OCI-LY7 (cell line): Measurements from ENCODE around the gene HELZ. TPM values are rescaled to one million over a fixed set of nuclear protein-coding genes. Genes with fewer than 3 reads are reported as not detected.

ENCODE experiments used
- BruUV-seq: library from RNA; stranded (reverse); fragments of 400-500 nt; replicated peaks from 2 replicates; lab custom pipeline; 2021; lab: Mats Ljungman, UMichigan
- CTCF ChIA-PET: fragments of 300-600 bp; sonication (Branson Sonifier 250); formaldehyde crosslinking; loops from one replicate; lab custom pipeline; 2022; ENCODE audit warnings: antibody characterized with exemption; ENCODE audit not compliant: unreplicated experiment; lab: Charles Lee
- POLR2A ChIA-PET: fragments of 300-600 bp; sonication (Branson Sonifier 250); formaldehyde crosslinking; loops from one replicate; lab custom pipeline; 2022; ENCODE audit warnings: antibody characterized with exemption; lab: Charles Lee
- DNase-seq: peaks from one replicate; pipeline ENCODE4 v3.0.0-alpha.2; 2015; ENCODE audit warnings: low spot score
- H2AFZ ChIP-seq: fragments of 200-600 bp; sonication (generic), shearing (Covaris generic); 2 replicates; pipeline ENCODE4 v1.6.1; 2014; ENCODE audit warnings: mild to moderate bottlenecking, antibody characterized with exemption, low read length, moderate library complexity
- H3K27ac ChIP-seq: fragments of 200-600 bp; sonication (generic); 2 replicates; pipeline ENCODE4 v1.5.1; 2014; ENCODE audit warnings: mixed run types, low read depth, mild to moderate bottlenecking, moderate library complexity, low read length, inconsistent platforms; ENCODE audit not compliant: poor library complexity, severe bottlenecking
- H3K36me3 ChIP-seq: fragments of 200-600 bp; sonication (generic); 2 replicates; pipeline ENCODE4 v1.6.1; 2014; ENCODE audit warnings: mild to moderate bottlenecking, antibody characterized with exemption, low read length, moderate library complexity, mixed read lengths; ENCODE audit not compliant: insufficient read depth
- H3K4me1 ChIP-seq: fragments of 200-600 bp; sonication (generic); 2 replicates; pipeline ENCODE4 v1.5.1; 2014; ENCODE audit warnings: mild to moderate bottlenecking, low read length; ENCODE audit not compliant: insufficient read depth, poor library complexity, severe bottlenecking
- H3K4me2 ChIP-seq: fragments of 200-600 bp; sonication (generic); 2 replicates; pipeline ENCODE4 v1.6.1; 2014; ENCODE audit warnings: mild to moderate bottlenecking, low read length
- H3K4me3 ChIP-seq: fragments of 200-600 bp; sonication (generic); 2 replicates; pipeline ENCODE4 v1.5.1; 2014; ENCODE audit warnings: mild to moderate bottlenecking, low read depth, low read length; ENCODE audit not compliant: poor library complexity, severe bottlenecking
- H3K79me2 ChIP-seq: fragments of 200-600 bp; sonication (generic); 2 replicates; pipeline ENCODE4 v1.6.1; 2016; ENCODE audit warnings: low read depth, mild to moderate bottlenecking, low read length, moderate library complexity, mixed read lengths; ENCODE audit not compliant: insufficient read depth
- H3K9me2 ChIP-seq: fragments of 200-600 bp; sonication (generic); 2 replicates; pipeline ENCODE4 v1.6.1; 2016; ENCODE audit warnings: mild to moderate bottlenecking, low read length, mixed read lengths; ENCODE audit not compliant: insufficient read depth
- H3K9me3 ChIP-seq: fragments of 200-600 bp; sonication (generic); 2 replicates; pipeline ENCODE4 v1.6.1; 2014; ENCODE audit warnings: mild to moderate bottlenecking, mixed run types, low read length, mixed read lengths
- H4K20me1 ChIP-seq: fragments of 200-600 bp; sonication (generic); 2 replicates; pipeline ENCODE4 v1.6.1; 2014; ENCODE audit warnings: mild to moderate bottlenecking, antibody characterized with exemption, low read length, moderate library complexity, mixed read lengths; ENCODE audit not compliant: insufficient read depth
- CTCF ChIP-seq: fragments of 200-600 bp; sonication (generic); conservative IDR thresholded peaks from 2 replicates; pipeline ENCODE4 v1.5.1; 2014; ENCODE audit warnings: mild to moderate bottlenecking, antibody characterized with exemption, low read length, moderate library complexity, mixed read lengths
- EZH2phosphoT487 ChIP-seq: fragments of 200-600 bp; sonication (generic); IDR thresholded peaks from 2 replicates; pipeline ENCODE4 v1.6.1; 2018; ENCODE audit warnings: low read depth, borderline replicate concordance, mild to moderate bottlenecking, mixed run types, antibody characterized with exemption, low read length, moderate library complexity, mixed read lengths
- intact Hi-C: fragments of 100-400 bp; cut with micrococcal nuclease; formaldehyde crosslinking; loops from one replicate; pipeline ENCODE4 v1.10.0; 2022; ENCODE audit not compliant: unreplicated experiment
- total RNA-seq, 2 experiments: library from RNA; depleted of rRNA in 1 of 2; stranded (reverse); fragments of >200 nt in 1 of 2; shearing (Covaris generic) in 1 of 2; gene quantifications; 2 replicates each; pipeline ENCODE4 v1.2.3, GENCODE V29; 2014 to 2022

Gene HELZ
- total RNA-seq, 2 experiments from 2014 or later, result 33.9 to 58.9 TPM

DNA sequence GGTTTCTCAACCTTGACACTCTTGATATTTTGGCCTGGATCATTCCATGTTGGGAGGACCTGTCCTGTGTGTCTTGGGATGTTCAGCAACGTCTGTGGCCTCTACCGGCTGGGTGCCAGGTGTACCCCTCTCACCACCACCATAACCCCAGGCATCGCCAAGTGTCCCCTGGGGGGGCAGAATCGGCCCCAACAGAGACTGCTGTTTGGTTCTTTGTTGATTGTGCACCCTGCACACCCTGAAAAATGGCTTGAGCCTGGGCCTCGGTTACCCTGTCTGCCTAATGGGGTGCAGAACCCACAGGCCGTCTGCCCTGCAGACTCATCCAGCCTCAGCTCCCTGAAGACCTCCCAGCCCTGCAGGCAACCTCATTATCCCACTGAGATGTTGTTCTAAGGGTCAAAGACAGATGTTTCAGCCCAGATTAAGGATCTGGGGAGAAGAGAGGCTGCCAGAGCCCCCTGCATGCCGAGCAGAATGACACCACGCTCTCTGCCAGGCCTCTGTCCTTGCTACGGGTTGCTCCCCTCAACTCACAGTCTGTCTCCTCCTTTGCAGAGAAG lies 191.5 kb downstream of the HELZ start:
- no TSS peak for BruUV-seq
- no peak for DNase-seq
- Histone ChIP-seq H3K4me3 (no peak overlapping the region), H2AFZ (no peak overlapping the region), H3K9me2 (no peaks in the 10 kb centered on the region), H3K27ac (no peak overlapping the region), H3K4me1 (peaks cover 13% of the 10 kb centered on the region), H3K36me3 (no peaks in the 10 kb centered on the region), H3K79me2 (no peaks in the 10 kb centered on the region), H4K20me1 (no peaks in the 10 kb centered on the region), H3K4me2 (no peak overlapping the region), H3K9me3 (peaks cover 4% of the 10 kb centered on the region; the same call in 1 of the 2 replicates)
- ChIA-PET CTCF (no interaction called here), POLR2A (no interaction called here)
- TF ChIP-seq CTCF, result no peak
- TF ChIP-seq EZH2phosphoT487, result no peak
- intact Hi-C loops, result no loop called here

- CTCF ChIA-PET, result no interaction called here
- H3K36me3 ChIP-seq, result no peaks in the 10 kb centered on the region
- no peaks in the 10 kb centered on the region for H3K79me2 ChIP-seq
- peaks cover 10% of the 10 kb centered on the region; the same call in 1 of the 2 replicates for H3K9me3 ChIP-seq
- no peaks in the 10 kb centered on the region for H3K9me2 ChIP-seq
- no peaks in the 10 kb centered on the region for H4K20me1 ChIP-seq
- no peak for DNase-seq
- H3K4me3 ChIP-seq, result no peak overlapping the region
- H2AFZ ChIP-seq, result no peak overlapping the region
- intact Hi-C loops, result no loop called here
- TF ChIP-seq CTCF, result no peak
- TF ChIP-seq EZH2phosphoT487, result no peak
- no TSS peak for BruUV-seq
- H3K4me2 ChIP-seq, result no peak overlapping the region
- peaks cover 13% of the 10 kb centered on the region for H3K4me1 ChIP-seq
- H3K27ac ChIP-seq, result no peak overlapping the region
- POLR2A ChIA-PET, result no interaction called here
Measured at GRCh38 chr17:67052720-67053437, 192.1 kb downstream of the HELZ start.

DNA sequence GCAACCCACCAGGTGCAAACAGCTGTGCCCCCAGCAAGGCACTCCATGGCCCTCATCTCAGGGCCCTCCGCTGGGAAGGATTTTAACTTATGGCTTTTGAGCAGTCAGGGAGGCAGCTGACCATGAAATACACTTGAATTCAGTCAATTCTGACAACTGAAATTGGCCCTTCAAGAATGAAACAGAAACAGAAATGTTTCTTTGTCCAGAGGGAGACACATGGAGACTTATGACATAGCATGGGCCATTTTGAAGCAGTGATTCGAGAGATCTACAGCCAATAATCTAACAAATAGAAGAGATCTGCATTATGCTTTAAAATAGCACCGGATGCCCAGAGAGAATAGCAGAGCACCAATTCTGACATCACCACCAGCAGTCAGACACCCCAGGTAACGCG lies 193.2 kb downstream of the HELZ start:
- ChIA-PET POLR2A (no interaction called here), CTCF (no interaction called here)
- Histone ChIP-seq H3K4me2 (no peak overlapping the region), H3K79me2 (no peaks in the 10 kb centered on the region), H3K9me3 (peaks cover 13% of the 10 kb centered on the region; the same call in 1 of the 2 replicates), H3K36me3 (no peaks in the 10 kb centered on the region), H3K4me1 (peaks cover 9% of the 10 kb centered on the region), H4K20me1 (no peaks in the 10 kb centered on the region), H3K9me2 (no peaks in the 10 kb centered on the region), H2AFZ (no peak overlapping the region), H3K27ac (no peak overlapping the region), H3K4me3 (no peak overlapping the region)
- TF ChIP-seq EZH2phosphoT487, result no peak
- TF ChIP-seq CTCF, result no peak
- intact Hi-C loops, result no loop called here
- DNase-seq, result no peak
- no TSS peak for BruUV-seq
